ENCODE measurements around the gene KRTAP1-3.
A peak's percentile ranks its signal among the peaks of the same experiment; 100 is the strongest.
"Not testable (repeated sequence)": the region's sequence is repeated elsewhere in the genome, so short reads cannot be mapped to it uniquely, and the experiment has no call there.

KRTAP1-3 gene

GRCh38 chr17:41058741-41059140 lies 24.1 kb upstream of the KRTAP1-3 start:
- Histone ChIP-seq H3K27ac (no peak overlapping the region), H3K36me3 (ENCODE audit: insufficient read depth, low read length) (no peaks in the 10 kb centered on the region), H3K9ac (ENCODE audit: insufficient read length) (no peak overlapping the region), H3K9me3 (ENCODE audit: low read depth, low read length) (no peaks in the 10 kb centered on the region), H3K4me3 (no peak overlapping the region)
- no peak for TF ChIP-seq FOXP2 (optimal IDR thresholded peaks at IDR 0.05; ENCODE audit: control extremely low read depth, extremely low read length, insufficient read depth)
- no peak for TF ChIP-seq POLR2AphosphoS5 (IDR thresholded peaks at IDR 0.05; ENCODE audit: borderline replicate concordance, low read depth, low read length)
- TF ChIP-seq EZH2 (IDR thresholded peaks at IDR 0.05) = no peak
- DNase-seq (ENCODE audit: low read depth, low spot score) = no peak

- TF ChIP-seq EZH2 (IDR thresholded peaks at IDR 0.05) = no peak
- no peak for TF ChIP-seq POLR2AphosphoS5 (IDR thresholded peaks at IDR 0.05; ENCODE audit: borderline replicate concordance, low read depth, low read length)
- no peak for TF ChIP-seq FOXP2 (optimal IDR thresholded peaks at IDR 0.05; ENCODE audit: control extremely low read depth, extremely low read length, insufficient read depth)
- Histone ChIP-seq H3K9me3 (ENCODE audit: low read depth, low read length) (peaks cover 3% of the 10 kb centered on the region; the same call in 1 of the 2 replicates), H3K27ac (no peak overlapping the region), H3K4me3 (no peak overlapping the region), H3K9ac (ENCODE audit: insufficient read length) (no peak overlapping the region), H3K36me3 (ENCODE audit: insufficient read depth, low read length) (no peaks in the 10 kb centered on the region)
- no peak for DNase-seq (ENCODE audit: low read depth, low spot score)
Measured at GRCh38 chr17:41057547-41057946, 22.9 kb upstream of the KRTAP1-3 start.

- not testable (repeated sequence) for H3K9me3 ChIP-seq (ENCODE audit: low read depth, low read length); H3K4me3 ChIP-seq; H3K27ac ChIP-seq; DNase-seq (ENCODE audit: low read depth, low spot score); H3K9ac ChIP-seq (ENCODE audit: insufficient read length); H3K36me3 ChIP-seq (ENCODE audit: insufficient read depth, low read length)
Measured at GRCh38 chr17:41055130-41055529, 20.5 kb upstream of the KRTAP1-3 start, which contains the start of gene KRTAP2-2. Gene KRTAP2-2 (minus strand): TSS chr17:41055230. CDS start chr17:41055211, 19 bp downstream.

GRCh38 chr17:41054556-41054955 lies 19.9 kb upstream of the KRTAP1-3 start:
- not testable (repeated sequence) for H3K4me3 ChIP-seq; H3K9me3 ChIP-seq (ENCODE audit: low read depth, low read length); H3K27ac ChIP-seq; H3K36me3 ChIP-seq (ENCODE audit: insufficient read depth, low read length); DNase-seq (ENCODE audit: low read depth, low spot score); H3K9ac ChIP-seq (ENCODE audit: insufficient read length)

- no peaks in the 10 kb centered on the region for H3K36me3 ChIP-seq (ENCODE audit: insufficient read depth, low read length)
- no peak overlapping the region for H3K27ac ChIP-seq
- DNase-seq (ENCODE audit: low read depth, low spot score) = no peak
- no peak overlapping the region for H3K9ac ChIP-seq (ENCODE audit: insufficient read length)
- TF ChIP-seq EZH2 (IDR thresholded peaks at IDR 0.05) (no peak), POLR2AphosphoS5 (IDR thresholded peaks at IDR 0.05; ENCODE audit: borderline replicate concordance, low read depth, low read length) (no peak), FOXP2 (optimal IDR thresholded peaks at IDR 0.05; ENCODE audit: control extremely low read depth, extremely low read length, insufficient read depth) (no peak)
- no peak overlapping the region for H3K4me3 ChIP-seq
- peaks cover 3% of the 10 kb centered on the region; the same call in 1 of the 2 replicates for H3K9me3 ChIP-seq (ENCODE audit: low read depth, low read length)
Measured at GRCh38 chr17:41054025-41054424, 19.4 kb upstream of the KRTAP1-3 start.

GRCh38 chr17:41052566-41052965 lies 17.9 kb upstream of the KRTAP1-3 start:
- DNase-seq (ENCODE audit: low read depth, low spot score) = no peak
- no peak overlapping the region for H3K27ac ChIP-seq
- H3K9me3 ChIP-seq (ENCODE audit: low read depth, low read length) = peaks cover 3% of the 10 kb centered on the region; the same call in 1 of the 2 replicates
- TF ChIP-seq FOXP2 (optimal IDR thresholded peaks at IDR 0.05; ENCODE audit: control extremely low read depth, extremely low read length, insufficient read depth) = no peak
- TF ChIP-seq EZH2 (IDR thresholded peaks at IDR 0.05) = no peak
- no peak overlapping the region for H3K9ac ChIP-seq (ENCODE audit: insufficient read length)
- H3K36me3 ChIP-seq (ENCODE audit: insufficient read depth, low read length) = no peaks in the 10 kb centered on the region
- no peak overlapping the region for H3K4me3 ChIP-seq

- DNase-seq (ENCODE audit: low read depth, low spot score) = no peak
- peak overlapping the region; percentile 46 for H3K9ac ChIP-seq (ENCODE audit: insufficient read length)
- H3K36me3 ChIP-seq (ENCODE audit: insufficient read depth, low read length) = no peaks in the 10 kb centered on the region
- no peak for TF ChIP-seq EZH2 (IDR thresholded peaks at IDR 0.05)
- no peak for TF ChIP-seq FOXP2 (optimal IDR thresholded peaks at IDR 0.05; ENCODE audit: control extremely low read depth, extremely low read length, insufficient read depth)
- no peak for TF ChIP-seq POLR2AphosphoS5 (IDR thresholded peaks at IDR 0.05; ENCODE audit: borderline replicate concordance, low read depth, low read length)
- peak overlapping the region; percentile 55 for H3K4me3 ChIP-seq
- H3K27ac ChIP-seq = peak overlapping the region; percentile 81
- H3K9me3 ChIP-seq (ENCODE audit: low read depth, low read length) = peaks cover 3% of the 10 kb centered on the region; the same call in 1 of the 2 replicates
Measured at GRCh38 chr17:41049110-41049509, 14.4 kb upstream of the KRTAP1-3 start.

- TF ChIP-seq EZH2 (IDR thresholded peaks at IDR 0.05) = no peak
- TF ChIP-seq FOXP2 (optimal IDR thresholded peaks at IDR 0.05; ENCODE audit: control extremely low read depth, extremely low read length, insufficient read depth) = no peak
- TF ChIP-seq POLR2AphosphoS5 (IDR thresholded peaks at IDR 0.05; ENCODE audit: borderline replicate concordance, low read depth, low read length) = no peak
- H3K27ac ChIP-seq = peak overlapping the region; percentile 81
- DNase-seq (ENCODE audit: low read depth, low spot score) = no peak
- H3K9ac ChIP-seq (ENCODE audit: insufficient read length) = peak overlapping the region; percentile 46
- no peaks in the 10 kb centered on the region for H3K36me3 ChIP-seq (ENCODE audit: insufficient read depth, low read length)
- H3K9me3 ChIP-seq (ENCODE audit: low read depth, low read length) = peaks cover 3% of the 10 kb centered on the region; the same call in 1 of the 2 replicates
- peak overlapping the region; percentile 55 for H3K4me3 ChIP-seq
Measured at GRCh38 chr17:41048441-41048840, 13.8 kb upstream of the KRTAP1-3 start.

GRCh38 chr17:41046735-41047465 lies 12.2 kb upstream of the KRTAP1-3 start, which contains the start of gene KRTAP2-1:
Gene KRTAP2-1 (minus strand): TSS chr17:41047316. CDS start chr17:41047267, 49 bp downstream.
- not testable (repeated sequence) for H3K36me3 ChIP-seq (ENCODE audit: insufficient read depth, low read length); H3K4me3 ChIP-seq; DNase-seq (ENCODE audit: low read depth, low spot score); H3K9ac ChIP-seq (ENCODE audit: insufficient read length); H3K27ac ChIP-seq; H3K9me3 ChIP-seq (ENCODE audit: low read depth, low read length)

Measured in SK-N-MC (cell line).